HepG2 (cell line): ENCODE measurements around the gene ABTB2. TPM values are rescaled to one million over a fixed set of nuclear protein-coding genes. Genes with fewer than 3 reads are reported as not detected.
A peak's percentile ranks its signal among the peaks of the same experiment; 100 is the strongest.

Source experiments
- ARID3A ChIP-seq: IDR thresholded peaks from 2 replicates; pipeline ENCODE4 v1.6.1; 2012; ENCODE audit warnings: low read depth, low read length, improper control_type of control experiment
- ARID5B ChIP-seq: IDR thresholded peaks from 2 replicates; pipeline ENCODE4 v1.4.0; 2020; ENCODE audit warnings: mild to moderate bottlenecking, missing genetic modification reagents
- ATF7 ChIP-seq, 2 experiments: fragments of 450-650 bp in 1 of 2; sonication (generic) in 1 of 2; formaldehyde crosslinking in 1 of 2; IDR thresholded peaks; 2 replicates each; pipeline versions ENCODE4 v1.4.0 to v1.6.1; 2016 to 2020; ENCODE audit warnings: antibody characterized with exemption in 1 of 2, mild to moderate bottlenecking in 1 of 2, missing genetic modification reagents in 1 of 2
- ELF3 ChIP-seq: IDR thresholded peaks from 2 replicates; pipeline ENCODE4 v1.6.1; 2016; ENCODE audit warnings: missing genetic modification reagents, missing compliant biosample characterization
- FOSL2 ChIP-seq: sonication (generic); formaldehyde crosslinking; IDR thresholded peaks from 2 replicates; pipeline ENCODE4 v1.4.0; 2020; ENCODE audit warnings: missing genetic modification reagents
- ISL2 ChIP-seq: sonication (generic); formaldehyde crosslinking; IDR thresholded peaks from 2 replicates; pipeline ENCODE4 v1.5.0; 2020; ENCODE audit warnings: missing genetic modification reagents
- KDM4B ChIP-seq: sonication (generic); formaldehyde crosslinking; IDR thresholded peaks from 2 replicates; pipeline ENCODE4 v1.4.0; 2020; ENCODE audit warnings: missing genetic modification reagents
- MIXL1 ChIP-seq: IDR thresholded peaks from 2 replicates; pipeline ENCODE4 v1.6.1; 2016
- SSRP1 ChIP-seq: IDR thresholded peaks from 2 replicates; pipeline ENCODE4 v1.6.1; 2016; ENCODE audit warnings: control low read depth
- TBL1XR1 ChIP-seq: fragments of 150-350 bp; IDR thresholded peaks from 2 replicates; pipeline ENCODE4 v1.6.1; 2014; ENCODE audit warnings: borderline replicate concordance, low read length; ENCODE audit not compliant: partially characterized antibody
- THRA ChIP-seq: sonication (generic); formaldehyde crosslinking; IDR thresholded peaks from 2 replicates; pipeline ENCODE4 v1.4.0; 2020; ENCODE audit warnings: missing genetic modification reagents, borderline replicate concordance
- WIZ ChIP-seq: sonication (generic); formaldehyde crosslinking; IDR thresholded peaks from 2 replicates; pipeline ENCODE4 v1.5.1; 2020; ENCODE audit warnings: mild to moderate bottlenecking, missing genetic modification reagents
- ZNF10 ChIP-seq: sonication (generic); formaldehyde crosslinking; IDR thresholded peaks from 2 replicates; pipeline ENCODE4 v1.4.0; 2020; ENCODE audit warnings: mild to moderate bottlenecking, low read depth, missing genetic modification reagents, borderline replicate concordance
- ZNF33B ChIP-seq: sonication (generic); formaldehyde crosslinking; IDR thresholded peaks from 2 replicates; pipeline ENCODE4 v1.5.1; 2020; ENCODE audit warnings: mild to moderate bottlenecking, missing genetic modification reagents
- ZNF414 ChIP-seq: sonication (generic); formaldehyde crosslinking; IDR thresholded peaks from 2 replicates; pipeline ENCODE4 v1.5.0; 2020; ENCODE audit warnings: missing genetic modification reagents
- polyA plus RNA-seq, 8 experiments: library from polyadenylated mRNA; depleted of rRNA in 3 of 8; stranded (reverse) in 7 of 8; unstranded in 1 of 8; fragments of >200 nt; fragmentation: Illumina TruSeq in 4 of 8; extraction: Trizol in 4 of 8; gene quantifications; 2 replicates each; pipeline versions ENCODE4 v1.2.1 to v1.2.3, GENCODE V29; 2011 to 2016; ENCODE audit warnings: low read depth in 4 of 8, missing spikeins in 1 of 8, mixed read lengths in 1 of 8; ENCODE audit not compliant: insufficient read depth in 1 of 8
- total RNA-seq, 5 experiments: library from RNA; depleted of rRNA; stranded (reverse); fragments of >200 nt; fragmentation: Illumina TruSeq; extraction: Trizol; gene quantifications; 2 replicates each; pipeline ENCODE4 v1.2.3, GENCODE V29; 2016; ENCODE audit warnings: low read depth in 1 of 5
- TF ChIP-seq, protein P1 (sequence below): sonication (generic); formaldehyde crosslinking; IDR thresholded peaks from 2 replicates; pipeline ENCODE4 v1.5.0; 2020; ENCODE audit warnings: mild to moderate bottlenecking, low read depth, missing genetic modification reagents, borderline replicate concordance
- TF ChIP-seq, protein P2 (sequence below): sonication (generic); formaldehyde crosslinking; IDR thresholded peaks from 2 replicates; pipeline ENCODE4 v1.8.0; 2022; ENCODE audit warnings: mild to moderate bottlenecking, missing genetic modification reagents, moderate library complexity
- TF ChIP-seq, protein P3 (sequence below): sonication (generic); formaldehyde crosslinking; IDR thresholded peaks from 2 replicates; pipeline ENCODE4 v1.8.0; 2022; ENCODE audit warnings: missing genetic modification reagents, mild to moderate bottlenecking, inconsistent platforms, borderline replicate concordance

ABTB2 gene
- total and polyA plus RNA-seq, 2 of the 13 experiments (the other 11 are each of a cell fraction or from before 2014, with no cell fraction given): 5.1 to 15.4 TPM

- no peak for TF ChIP-seq ZNF414 (CRISPR knock-in tag)
- peak; percentile 99 for TF ChIP-seq ATF7 (IDR thresholded peaks at IDR 0.05)
- peak; percentile 49; the same call in 1 of the 2 replicates for TF ChIP-seq ATF7 (CRISPR knock-in tag; IDR thresholded peaks at IDR 0.05)
- TF ChIP-seq ZNF10: no peak
- TF ChIP-seq SSRP1 (CRISPR knock-in tag): no peak
- TF ChIP-seq ISL2 (CRISPR knock-in tag): peak; percentile 33; the same call in 1 of the 2 replicates
- no peak for TF ChIP-seq WIZ
- peak; percentile 79 for TF ChIP-seq ARID3A
- TF ChIP-seq TBL1XR1: peak; percentile 22
- TF ChIP-seq FOSL2: peak; percentile 25; the same call in 1 of the 2 replicates
- peak; percentile 48 for TF ChIP-seq ARID5B
- TF ChIP-seq THRA (CRISPR knock-in tag): 0 out of 2 replicates have a peak, but pooled peaks have one; percentile 15
- TF ChIP-seq, protein P1, sequence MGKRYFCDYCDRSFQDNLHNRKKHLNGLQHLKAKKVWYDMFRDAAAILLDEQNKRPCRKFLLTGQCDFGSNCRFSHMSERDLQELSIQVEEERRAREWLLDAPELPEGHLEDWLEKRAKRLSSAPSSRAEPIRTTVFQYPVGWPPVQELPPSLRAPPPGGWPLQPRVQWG (CRISPR knock-in tag): no peak
- TF ChIP-seq ZNF33B: no peak
- TF ChIP-seq MIXL1 (CRISPR knock-in tag): no peak
- TF ChIP-seq ELF3 (CRISPR knock-in tag): 0 out of 2 replicates have a peak, but pooled peaks have one; percentile 22
- TF ChIP-seq, protein P2, sequence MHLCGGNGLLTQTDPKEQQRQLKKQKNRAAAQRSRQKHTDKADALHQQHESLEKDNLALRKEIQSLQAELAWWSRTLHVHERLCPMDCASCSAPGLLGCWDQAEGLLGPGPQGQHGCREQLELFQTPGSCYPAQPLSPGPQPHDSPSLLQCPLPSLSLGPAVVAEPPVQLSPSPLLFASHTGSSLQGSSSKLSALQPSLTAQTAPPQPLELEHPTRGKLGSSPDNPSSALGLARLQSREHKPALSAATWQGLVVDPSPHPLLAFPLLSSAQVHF (CRISPR knock-in tag): no peak
- TF ChIP-seq, protein P3, sequence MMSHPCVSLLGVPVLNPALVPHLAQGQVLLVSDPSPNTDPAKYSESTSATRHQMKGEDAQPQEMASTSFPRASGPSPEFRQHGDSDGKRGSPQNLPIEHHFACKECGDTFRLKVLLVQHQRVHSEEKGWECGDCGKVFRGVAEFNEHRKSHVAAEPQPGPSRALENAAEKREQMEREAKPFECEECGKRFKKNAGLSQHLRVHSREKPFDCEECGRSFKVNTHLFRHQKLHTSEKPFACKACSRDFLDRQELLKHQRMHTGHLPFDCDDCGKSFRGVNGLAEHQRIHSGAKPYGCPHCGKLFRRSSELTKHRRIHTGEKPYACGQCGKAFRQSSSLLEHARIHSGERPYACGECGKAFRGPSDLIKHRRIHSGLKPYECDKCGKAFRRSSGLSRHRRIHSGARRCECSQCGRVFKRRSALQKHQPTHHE (CRISPR knock-in tag): no peak
- no peak for TF ChIP-seq KDM4B
These were observed 39.4 kb downstream of the ABTB2 start (continued) for GRCh38 chr11:34318111-34319037.
